Fibroblast of skin of scalp (primary cell): Measurements from ENCODE around the gene EVA1C.
"Not testable (repeated sequence)": the region's sequence is repeated elsewhere in the genome, so short reads cannot be mapped to it uniquely, and the experiment has no call there.

Experiments used
- DNase-seq: peaks from one replicate; pipeline ENCODE4 v3.0.0-alpha.2; 2013

Gene EVA1C

GRCh38 chr21:32531561-32531960, 119.1 kb downstream of the EVA1C start:
- DNase-seq, result not testable (repeated sequence)

GRCh38 chr21:32532636-32533035, 120.1 kb downstream of the EVA1C start:
- no peak for DNase-seq

- DNase-seq, result no peak
These were observed 120.5 kb downstream of the EVA1C start for GRCh38 chr21:32533053-32533452.

- DNase-seq, result no peak
These were observed 121.1 kb downstream of the EVA1C start for GRCh38 chr21:32533611-32534010.

GRCh38 chr21:32534113-32534512, 121.6 kb downstream of the EVA1C start:
- DNase-seq, result no peak

GRCh38 chr21:32535612-32536011, 123.1 kb downstream of the EVA1C start:
- no peak for DNase-seq

- no peak for DNase-seq
These were observed 125.0 kb downstream of the EVA1C start for GRCh38 chr21:32537569-32537881.

GRCh38 chr21:32538147-32538792, 125.8 kb downstream of the EVA1C start:
- no peak for DNase-seq

- DNase-seq, result no peak
These were observed 126.9 kb downstream of the EVA1C start for GRCh38 chr21:32539378-32539777.

GRCh38 chr21:32543056-32543455, 130.6 kb downstream of the EVA1C start:
- not testable (repeated sequence) for DNase-seq

- DNase-seq, result no peak
These were observed 131.5 kb downstream of the EVA1C start for GRCh38 chr21:32543975-32544374.

GRCh38 chr21:32544697-32545096, 132.2 kb downstream of the EVA1C start:
- no peak for DNase-seq

- DNase-seq, result peak; percentile 41
These were observed 133.5 kb downstream of the EVA1C start for GRCh38 chr21:32545948-32546441.

- no peak for DNase-seq
These were observed 134.5 kb downstream of the EVA1C start for GRCh38 chr21:32547018-32547417.

GRCh38 chr21:32548978-32549377, 136.5 kb downstream of the EVA1C start:
- DNase-seq, result no peak

GRCh38 chr21:32549440-32549839, 136.9 kb downstream of the EVA1C start:
- no peak for DNase-seq

GRCh38 chr21:32549886-32550285, 137.4 kb downstream of the EVA1C start:
- DNase-seq, result no peak

- peak; percentile 17 for DNase-seq
These were observed 142.5 kb downstream of the EVA1C start for GRCh38 chr21:32554832-32555638.

- DNase-seq, result no peak
These were observed 145.6 kb downstream of the EVA1C start for GRCh38 chr21:32558106-32558505.

GRCh38 chr21:32559006-32559610, 146.6 kb downstream of the EVA1C start:
- DNase-seq, result no peak

- DNase-seq, result no peak
These were observed 148.4 kb downstream of the EVA1C start for GRCh38 chr21:32560896-32561295.

- DNase-seq, result not testable (repeated sequence)
These were observed 149.0 kb downstream of the EVA1C start for GRCh38 chr21:32561476-32561875.

- peak; percentile 75 for DNase-seq
These were observed 149.9 kb downstream of the EVA1C start for GRCh38 chr21:32562426-32562825.

GRCh38 chr21:32562915-32563314, 150.4 kb downstream of the EVA1C start:
- DNase-seq, result no peak
